ENCODE measurements around the gene SRRM3.
A peak's percentile ranks its signal among the peaks of the same experiment; 100 is the strongest.
"Not testable (repeated sequence)": the region's sequence is repeated elsewhere in the genome, so short reads cannot be mapped to it uniquely, and the experiment has no call there.

SRRM3 gene

DNA sequence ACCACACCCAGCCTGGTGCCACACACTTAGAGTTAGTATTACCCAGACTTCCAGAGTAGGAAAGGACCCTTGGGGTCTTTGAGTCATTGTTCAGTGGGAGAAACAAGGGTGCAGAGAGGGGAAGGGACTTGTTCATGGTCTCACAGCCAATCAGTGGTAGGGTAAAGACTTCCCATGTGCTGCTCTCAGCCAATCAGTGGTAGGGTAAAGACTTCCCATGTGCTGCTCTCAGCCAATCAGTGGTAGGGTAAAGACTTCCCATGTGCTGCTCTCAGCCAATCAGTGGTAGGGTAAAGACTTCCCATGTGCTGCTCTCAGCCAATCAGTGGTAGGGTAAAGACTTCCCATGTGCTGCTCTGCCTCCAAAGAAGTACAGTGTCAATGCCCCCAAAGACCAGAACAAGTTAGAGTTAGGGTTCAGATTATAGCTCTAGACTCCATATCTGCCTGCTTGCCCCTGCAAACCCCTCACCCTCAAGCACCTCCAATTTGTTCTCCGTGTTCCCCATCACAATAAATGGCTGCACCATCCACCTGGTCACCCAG, 25.3 kb downstream of the SRRM3 start:
- H3K4me3 ChIP-seq (ENCODE audit: low read depth, low read length): not testable (repeated sequence)

DNA sequence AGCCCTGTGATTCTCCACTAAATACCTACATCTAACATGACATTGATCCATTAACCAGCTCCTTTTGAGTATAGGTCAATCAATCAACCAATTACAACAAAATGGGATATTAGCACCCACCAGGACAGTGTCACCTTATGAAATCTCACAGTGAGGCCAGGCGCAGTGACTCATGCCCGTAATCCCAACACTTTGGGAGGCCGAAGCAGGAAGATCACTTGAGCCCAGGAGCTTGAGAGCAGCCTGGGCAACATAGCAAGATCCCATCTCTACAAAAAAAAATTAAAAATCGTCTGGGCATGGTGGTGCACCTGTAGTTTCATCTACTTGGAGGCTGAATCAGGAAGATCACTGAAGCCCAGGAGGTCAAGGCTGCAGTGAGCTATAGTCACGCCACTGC, 28.5 kb downstream of the SRRM3 start:
- no peak overlapping the region for H3K4me3 ChIP-seq (ENCODE audit: low read depth, low read length)

DNA sequence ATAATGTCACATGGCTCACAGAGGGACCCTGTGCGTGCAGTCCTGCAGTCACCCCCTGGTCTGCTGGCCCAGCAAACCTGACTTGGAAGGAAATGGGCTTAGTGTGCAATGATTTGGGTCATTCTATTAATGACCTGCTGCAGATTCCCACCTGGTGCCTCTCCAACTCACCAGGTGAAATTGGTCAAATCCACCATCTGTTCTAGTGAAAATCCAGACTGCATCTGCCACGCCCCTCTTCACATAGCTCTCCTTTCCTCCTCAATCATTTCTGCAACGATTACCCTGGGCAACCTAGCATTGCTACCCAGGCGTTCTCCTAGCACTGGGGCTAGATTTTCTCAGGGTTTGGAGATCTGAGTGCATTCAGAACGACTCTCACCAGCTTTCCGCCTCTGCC, 29.4 kb downstream of the SRRM3 start:
- no peak overlapping the region for H3K4me3 ChIP-seq (ENCODE audit: low read depth, low read length)

GRCh38 chr7:76231583-76231982, 29.9 kb downstream of the SRRM3 start:
- no peak overlapping the region for H3K4me3 ChIP-seq (ENCODE audit: low read depth, low read length)

DNA sequence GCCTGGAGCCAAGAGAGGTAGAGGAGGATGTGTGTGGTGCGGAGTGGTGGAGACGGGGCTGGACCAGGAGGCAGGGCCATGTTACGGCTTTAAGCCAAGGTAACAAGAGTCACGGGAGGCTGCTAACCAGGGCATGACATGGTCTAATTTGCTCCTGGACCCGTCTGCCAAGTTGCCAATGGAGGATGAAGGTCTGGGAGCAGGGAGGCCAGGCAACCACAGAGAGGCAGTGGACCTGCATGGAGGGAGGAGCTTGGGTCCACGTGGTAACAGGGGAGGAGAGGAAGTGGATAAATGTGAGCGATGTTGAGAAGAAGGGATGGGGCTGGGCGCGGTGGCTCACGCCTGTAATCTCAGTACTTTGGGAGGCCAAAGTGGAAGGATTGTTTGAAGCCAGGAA, 31.0 kb downstream of the SRRM3 start:
- H3K4me3 ChIP-seq (ENCODE audit: low read depth, low read length): no peak overlapping the region

GRCh38 chr7:76233538-76234281, 32.0 kb downstream of the SRRM3 start:
- no peak overlapping the region for H3K4me3 ChIP-seq (ENCODE audit: low read depth, low read length)

- no peak overlapping the region for H3K4me3 ChIP-seq (ENCODE audit: low read depth, low read length)
These were observed 32.5 kb downstream of the SRRM3 start for GRCh38 chr7:76234282-76234584.

GRCh38 chr7:76234931-76235441, 33.3 kb downstream of the SRRM3 start:
- peak overlapping the region; percentile 9 for H3K4me3 ChIP-seq (ENCODE audit: low read depth, low read length)

- no peak overlapping the region for H3K4me3 ChIP-seq (ENCODE audit: low read depth, low read length)
These were observed 34.5 kb downstream of the SRRM3 start for GRCh38 chr7:76236224-76236623.

GRCh38 chr7:76238326-76238725, 36.6 kb downstream of the SRRM3 start:
- H3K4me3 ChIP-seq (ENCODE audit: low read depth, low read length): no peak overlapping the region

GRCh38 chr7:76241141-76241540, 39.4 kb downstream of the SRRM3 start:
- H3K4me3 ChIP-seq (ENCODE audit: low read depth, low read length): no peak overlapping the region

DNA sequence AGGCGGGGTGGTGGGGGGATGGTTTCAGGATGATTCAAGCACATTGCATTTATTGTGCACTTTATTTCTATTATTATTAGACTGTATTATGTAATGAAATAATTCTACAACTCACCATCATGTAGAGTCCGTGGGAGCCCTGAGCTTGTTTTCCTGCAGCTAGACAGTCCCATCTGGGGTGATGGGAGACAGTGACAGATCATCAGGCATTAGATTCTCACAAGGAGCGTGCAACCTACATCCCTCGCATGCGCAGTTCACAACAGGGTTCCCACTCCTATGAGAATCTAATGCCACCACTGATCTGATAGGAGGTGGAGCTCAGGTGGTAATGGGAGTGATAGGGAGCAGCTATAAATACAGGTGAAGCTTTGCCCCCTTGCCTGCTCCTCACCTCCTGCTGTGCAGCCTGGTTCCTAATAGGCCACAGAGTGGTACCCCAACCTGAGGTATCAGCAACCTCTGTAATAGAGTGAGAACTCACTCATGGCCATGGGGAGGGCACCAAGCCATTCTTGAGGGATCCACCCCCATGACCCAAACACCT, 40.9 kb downstream of the SRRM3 start:
- H3K4me3 ChIP-seq (ENCODE audit: low read depth, low read length): not testable (repeated sequence)

DNA sequence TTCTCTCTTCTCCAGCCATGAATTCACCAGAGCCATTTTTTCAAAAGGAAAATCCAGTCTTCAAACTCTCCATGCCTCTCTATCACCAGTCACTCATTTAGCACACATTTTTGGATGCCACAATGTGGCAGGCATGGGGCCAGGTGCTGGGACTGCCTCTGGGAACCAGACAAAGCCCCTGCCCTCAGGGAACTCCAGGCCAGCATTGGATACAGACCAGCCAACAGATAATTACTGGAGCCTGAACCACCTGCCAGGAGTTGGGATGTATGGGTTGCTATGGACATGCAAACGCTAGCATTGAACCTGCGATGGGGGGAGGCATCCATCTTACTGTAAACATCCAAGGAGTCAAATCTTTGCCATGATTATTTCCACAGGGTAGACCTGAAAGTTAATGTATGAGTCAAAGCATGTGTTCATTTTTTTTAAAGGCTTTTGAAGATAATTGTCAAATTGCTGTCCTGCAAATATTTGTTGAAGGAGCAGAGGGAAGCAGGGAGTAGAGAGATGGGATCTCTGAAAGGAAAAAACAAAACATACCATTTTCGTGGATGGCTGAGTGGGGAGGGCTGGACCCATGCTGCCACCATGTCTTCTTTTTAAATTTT, 43.2 kb downstream of the SRRM3 start:
- H3K4me3 ChIP-seq (ENCODE audit: low read depth, low read length): no peak overlapping the region

GRCh38 chr7:76246804-76247389, 45.2 kb downstream of the SRRM3 start:
- no peak overlapping the region for H3K4me3 ChIP-seq (ENCODE audit: low read depth, low read length)

DNA sequence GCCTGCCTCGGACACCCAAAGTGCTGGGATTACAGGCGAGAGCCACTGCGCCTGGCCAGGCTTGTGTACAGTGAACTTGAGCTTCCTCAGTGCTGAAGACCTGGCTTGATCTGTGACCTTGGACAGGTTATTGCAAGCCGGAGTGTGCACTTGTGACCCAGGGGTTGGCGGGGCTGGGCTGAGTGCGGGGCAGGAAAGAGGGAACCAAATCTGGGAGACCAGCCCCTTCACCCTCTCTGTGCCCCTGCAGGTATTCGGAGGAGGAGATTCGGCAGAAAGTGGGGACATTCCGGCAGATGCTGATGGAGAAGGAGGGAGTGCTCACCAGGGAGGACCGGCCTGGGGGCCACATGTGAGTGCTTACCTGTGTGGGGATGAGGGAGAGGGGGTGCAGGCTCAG, 46.2 kb downstream of the SRRM3 start:
- H3K4me3 ChIP-seq (ENCODE audit: low read depth, low read length): no peak overlapping the region

GRCh38 chr7:76252021-76252420, 50.3 kb downstream of the SRRM3 start:
- no peak overlapping the region for H3K4me3 ChIP-seq (ENCODE audit: low read depth, low read length)

DNA sequence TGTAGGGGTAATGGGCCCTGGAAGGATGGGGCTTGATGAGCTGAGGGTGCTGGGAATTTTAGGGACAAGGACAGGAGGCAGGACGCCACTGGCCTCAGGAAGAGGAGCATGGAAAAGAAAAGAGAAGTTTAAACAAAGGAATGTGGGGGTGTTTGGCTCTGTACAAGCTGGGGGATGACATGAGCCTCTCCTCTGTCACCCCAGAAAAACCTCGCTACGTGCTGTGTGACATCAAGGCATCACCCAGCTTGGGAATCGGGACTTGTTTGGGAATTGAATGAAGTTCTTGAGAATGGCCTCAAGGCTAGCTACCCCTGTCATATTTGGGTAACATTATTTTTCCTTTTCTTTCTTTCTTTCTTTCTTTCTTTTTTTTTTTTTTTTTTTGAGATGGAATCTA, 53.1 kb downstream of the SRRM3 start:
- no peak overlapping the region for H3K4me3 ChIP-seq (ENCODE audit: low read depth, low read length)

GRCh38 chr7:76257973-76258372, 56.3 kb downstream of the SRRM3 start:
- no peak overlapping the region for H3K4me3 ChIP-seq (ENCODE audit: low read depth, low read length)

- H3K4me3 ChIP-seq (ENCODE audit: low read depth, low read length): peak overlapping the region; percentile 62
These were observed 57.7 kb downstream of the SRRM3 start for GRCh38 chr7:76259124-76260093.

- H3K4me3 ChIP-seq (ENCODE audit: low read depth, low read length): no peak overlapping the region
These were observed 58.5 kb downstream of the SRRM3 start for GRCh38 chr7:76260171-76260703.

Data from iPS-11a (cell line).